ENCODE data around the gene PTGIR. TPM values are rescaled to one million over a fixed set of nuclear protein-coding genes. Genes with fewer than 3 reads are reported as not detected.

Gene PTGIR
- total and polyA plus RNA-seq, 8 donors = 9.2 to 14.1 (median 11.8) TPM

DNA sequence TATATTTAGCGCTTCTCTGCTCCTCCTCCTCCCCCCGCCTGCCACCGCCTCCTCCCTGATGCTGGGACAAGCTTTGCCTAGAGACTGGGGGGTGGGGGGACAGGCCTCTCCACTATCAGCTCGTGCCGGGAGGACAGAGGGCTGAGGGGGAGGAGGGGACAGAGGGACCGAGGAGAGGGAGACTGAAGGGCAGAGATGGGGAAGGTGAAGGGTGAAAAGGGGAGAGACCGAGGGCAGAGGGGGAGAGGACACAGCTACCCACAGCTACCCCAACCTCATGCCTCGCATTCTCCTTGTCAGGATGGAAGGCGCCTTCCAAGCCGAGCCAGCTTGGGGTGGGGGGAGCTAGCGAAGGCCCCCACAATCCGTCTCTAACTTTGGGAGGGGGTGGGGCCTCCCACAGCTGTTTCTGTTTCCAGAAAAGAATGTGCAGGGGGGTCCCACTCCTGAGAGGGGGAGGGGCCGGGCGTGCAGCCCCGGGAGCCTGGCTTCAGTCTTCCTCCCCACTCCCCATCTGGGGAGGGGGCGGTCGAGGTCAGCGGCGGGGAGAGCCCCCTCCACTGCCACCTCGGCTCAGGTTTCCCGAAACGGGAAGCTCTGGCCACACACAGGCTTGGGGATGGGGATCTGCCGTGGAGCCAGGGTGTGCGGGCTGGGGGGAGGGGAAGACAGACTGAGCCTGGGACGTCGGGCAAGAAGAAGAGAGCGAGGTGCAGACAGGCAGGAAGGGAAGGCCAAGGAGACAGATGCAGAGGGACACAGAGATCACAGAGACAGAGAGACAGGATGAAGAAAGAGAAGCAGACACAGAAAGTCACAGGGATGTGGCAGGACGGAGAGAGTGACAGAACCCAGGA, 34.5 kb upstream of the PTGIR start:
- ATAC-seq (no peak), DNase-seq (peak; percentile 44 to 82 (median 81))
- peak overlapping the region; percentile 28 to 77 for H3K27ac ChIP-seq
- H3K36me3 ChIP-seq = no peaks in the 10 kb centered on the region
- intact Hi-C loops (cut with DNase I) = loop anchor here in 1 of 2 donors (5.0 to 10.0 kb wide), 2 partner anchors 37 to 125 kb away; no protein-coding TSS in a partner anchor
- H3K9me3 ChIP-seq = no peaks in the 10 kb centered on the region
- TF ChIP-seq, protein P1, sequence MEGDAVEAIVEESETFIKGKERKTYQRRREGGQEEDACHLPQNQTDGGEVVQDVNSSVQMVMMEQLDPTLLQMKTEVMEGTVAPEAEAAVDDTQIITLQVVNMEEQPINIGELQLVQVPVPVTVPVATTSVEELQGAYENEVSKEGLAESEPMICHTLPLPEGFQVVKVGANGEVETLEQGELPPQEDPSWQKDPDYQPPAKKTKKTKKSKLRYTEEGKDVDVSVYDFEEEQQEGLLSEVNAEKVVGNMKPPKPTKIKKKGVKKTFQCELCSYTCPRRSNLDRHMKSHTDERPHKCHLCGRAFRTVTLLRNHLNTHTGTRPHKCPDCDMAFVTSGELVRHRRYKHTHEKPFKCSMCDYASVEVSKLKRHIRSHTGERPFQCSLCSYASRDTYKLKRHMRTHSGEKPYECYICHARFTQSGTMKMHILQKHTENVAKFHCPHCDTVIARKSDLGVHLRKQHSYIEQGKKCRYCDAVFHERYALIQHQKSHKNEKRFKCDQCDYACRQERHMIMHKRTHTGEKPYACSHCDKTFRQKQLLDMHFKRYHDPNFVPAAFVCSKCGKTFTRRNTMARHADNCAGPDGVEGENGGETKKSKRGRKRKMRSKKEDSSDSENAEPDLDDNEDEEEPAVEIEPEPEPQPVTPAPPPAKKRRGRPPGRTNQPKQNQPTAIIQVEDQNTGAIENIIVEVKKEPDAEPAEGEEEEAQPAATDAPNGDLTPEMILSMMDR (IDR thresholded peaks at IDR 0.05) = no peak
- peaks cover 0 to 31% of the 10 kb centered on the region in 2 donors for H3K4me1 ChIP-seq
- peak overlapping the region; percentile 40 to 54 for H3K4me3 ChIP-seq
- peaks cover 14 to 64% of the 10 kb centered on the region in 2 donors for H3K27me3 ChIP-seq

DNA sequence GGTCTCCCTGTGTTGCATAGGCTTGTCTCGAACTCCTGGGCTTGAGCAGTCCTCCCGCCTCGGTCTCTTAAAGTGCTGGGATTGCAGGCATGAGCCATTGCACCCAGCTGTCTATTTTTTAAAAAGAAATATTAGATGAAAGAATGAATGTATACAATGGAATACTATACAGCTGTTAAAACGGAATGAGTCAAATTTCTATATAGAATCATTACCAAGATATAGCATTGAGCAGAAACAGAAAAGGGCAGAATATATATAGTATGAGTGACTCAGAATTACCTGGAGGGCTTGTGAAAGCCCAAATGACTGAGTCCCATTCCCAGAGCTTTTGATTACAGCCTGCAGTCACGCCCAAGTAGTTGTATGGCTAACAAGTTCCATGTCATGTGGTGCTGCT, 31.7 kb upstream of the PTGIR start:
- Histone ChIP-seq H3K4me1 (peaks cover 0 to 20% of the 10 kb centered on the region in 2 donors), H3K27ac (no peak overlapping the region), H3K9me3 (no peaks in the 10 kb centered on the region), H3K4me3 (no peak overlapping the region), H3K36me3 (no peaks in the 10 kb centered on the region), H3K27me3 (peaks cover 14 to 92% of the 10 kb centered on the region in 2 donors)
- no peak for ATAC-seq
- intact Hi-C loops (cut with DNase I) = loop anchor here in 1 of 2 donors (5.0 kb wide), 1 partner anchor 34 kb away; no protein-coding TSS in a partner anchor
- DNase-seq = no peak
- TF ChIP-seq, protein P1 (IDR thresholded peaks at IDR 0.05) = no peak

DNA sequence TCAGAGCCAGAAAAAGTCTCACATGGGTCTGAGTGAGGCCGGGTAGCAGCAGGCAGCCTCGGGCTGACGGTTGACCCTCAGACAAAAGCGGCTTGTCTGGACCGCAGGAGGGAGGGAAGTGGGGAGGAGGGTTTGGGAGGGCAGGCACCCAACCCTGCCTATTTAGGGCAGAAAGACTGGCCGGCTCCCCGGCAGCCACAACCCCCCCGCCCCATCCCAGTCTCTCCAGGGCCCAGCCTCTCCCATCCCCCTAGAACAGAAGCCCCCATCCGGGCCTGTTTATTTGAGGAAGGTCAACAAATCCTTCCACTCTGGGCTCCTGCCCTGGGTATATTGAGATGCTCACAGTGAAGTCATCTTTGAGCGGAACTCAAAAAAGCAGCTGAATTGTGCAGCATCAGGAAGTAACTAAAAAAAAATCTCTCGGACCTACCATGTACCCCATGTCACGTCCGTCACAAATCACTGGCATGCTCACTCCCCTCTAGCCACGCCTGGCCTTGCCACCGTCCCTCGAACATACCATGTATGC, 29.8 kb upstream of the PTGIR start:
- ATAC-seq = peak; percentile 51
- no peaks in the 10 kb centered on the region for H3K9me3 ChIP-seq
- peaks cover 0 to 7% of the 10 kb centered on the region in 2 donors for H3K4me1 ChIP-seq
- TF ChIP-seq, protein P1 (IDR thresholded peaks at IDR 0.05) = no peak
- peak overlapping the region in 1 of 2 donors; percentile 39 for H3K27ac ChIP-seq
- intact Hi-C loops (cut with DNase I) = loop anchor here in 1 of 2 donors (5.0 kb wide), 1 partner anchor 32 kb away; no protein-coding TSS in a partner anchor
- H3K27me3 ChIP-seq = peaks cover 17 to 96% of the 10 kb centered on the region in 2 donors
- peak in 3 of 4 donors; percentile 31 to 68 (median 52) for DNase-seq
- H3K36me3 ChIP-seq = no peaks in the 10 kb centered on the region
- no peak overlapping the region for H3K4me3 ChIP-seq

DNA sequence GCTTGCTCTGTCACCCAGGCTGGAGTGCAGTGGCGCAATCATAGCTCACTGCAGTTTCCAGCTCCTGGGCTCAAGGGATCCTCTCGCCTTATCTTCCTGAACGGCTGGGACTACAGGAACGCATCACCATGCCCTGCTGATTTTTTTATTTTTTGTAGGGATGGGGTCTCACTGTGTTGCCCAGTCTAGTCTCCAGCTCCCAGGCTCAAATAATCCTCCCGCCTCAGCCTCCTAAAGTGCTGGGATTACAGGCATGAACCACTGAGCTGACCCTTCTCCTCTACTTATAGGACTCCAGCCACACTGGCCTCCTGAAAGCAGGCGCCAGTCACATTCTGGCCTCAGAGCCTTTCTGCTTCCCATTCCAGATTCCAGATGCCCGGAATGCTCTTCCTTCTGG, 25.6 kb upstream of the PTGIR start:
- ATAC-seq = no peak
- peaks cover 0 to 5% of the 10 kb centered on the region in 2 donors for H3K4me1 ChIP-seq
- intact Hi-C loops (cut with DNase I) = no loop called here
- no peaks in the 10 kb centered on the region for H3K36me3 ChIP-seq
- TF ChIP-seq, protein P1 (IDR thresholded peaks at IDR 0.05) = no peak
- H3K9me3 ChIP-seq = no peaks in the 10 kb centered on the region
- H3K4me3 ChIP-seq = no peak overlapping the region
- peaks cover 32 to 96% of the 10 kb centered on the region in 2 donors for H3K27me3 ChIP-seq
- DNase-seq = peak in 1 of 4 donors; percentile 1
- H3K27ac ChIP-seq = no peak overlapping the region

Measured in left lung (tissue), 10 donors.